Measurements from ENCODE around the gene CDC34.
"Not testable (repeated sequence)": the region's sequence is repeated elsewhere in the genome, so short reads cannot be mapped to it uniquely, and the experiment has no call there.

CDC34 gene

DNA sequence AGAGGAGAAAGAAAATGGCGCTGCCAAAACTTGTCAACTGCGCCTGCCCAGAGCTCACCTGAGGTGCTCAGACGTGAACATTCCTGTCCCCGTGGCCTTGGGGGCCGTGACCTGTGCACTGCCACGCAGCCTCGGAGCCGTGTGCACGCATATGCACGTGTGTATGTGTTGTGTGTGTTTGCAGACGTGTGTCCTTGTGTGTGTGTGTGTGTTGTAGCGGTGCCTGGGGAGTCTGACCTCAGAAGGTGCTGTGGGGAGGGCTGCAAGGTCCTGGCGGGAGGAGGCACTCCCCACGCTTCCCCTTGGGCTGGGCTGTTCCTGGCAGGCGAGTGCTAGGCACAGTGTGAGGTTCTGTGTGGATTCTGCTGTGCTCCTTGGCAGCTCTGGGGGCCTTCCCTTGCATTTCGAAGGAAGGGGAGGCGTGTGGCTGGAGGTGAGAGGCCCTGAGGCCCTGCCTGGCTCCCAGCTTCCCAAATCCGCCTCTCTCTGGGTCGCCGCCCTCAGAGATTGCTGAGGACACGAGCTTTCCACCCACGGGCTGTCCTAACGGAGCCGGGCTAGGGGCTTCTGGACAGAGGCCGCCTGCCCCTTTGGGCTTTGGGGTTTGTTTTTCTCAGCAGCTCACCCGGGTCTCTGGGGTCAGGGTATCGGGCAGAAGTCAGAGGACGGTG is 45.3 kb downstream of the CDC34 start:
- H3K9me3 Mint-ChIP-seq = no peaks in the 10 kb centered on the region
- no peak overlapping the region for H3K4me3 Mint-ChIP-seq
- no peaks in the 10 kb centered on the region for H3K27me3 Mint-ChIP-seq (ENCODE audit: low read depth)
- H3K27ac Mint-ChIP-seq = no peak overlapping the region
- H3K4me1 Mint-ChIP-seq (ENCODE audit: low read depth) = peaks cover 14% of the 10 kb centered on the region
- peaks cover 1% of the 10 kb centered on the region for H3K36me3 Mint-ChIP-seq (ENCODE audit: low read depth)

DNA sequence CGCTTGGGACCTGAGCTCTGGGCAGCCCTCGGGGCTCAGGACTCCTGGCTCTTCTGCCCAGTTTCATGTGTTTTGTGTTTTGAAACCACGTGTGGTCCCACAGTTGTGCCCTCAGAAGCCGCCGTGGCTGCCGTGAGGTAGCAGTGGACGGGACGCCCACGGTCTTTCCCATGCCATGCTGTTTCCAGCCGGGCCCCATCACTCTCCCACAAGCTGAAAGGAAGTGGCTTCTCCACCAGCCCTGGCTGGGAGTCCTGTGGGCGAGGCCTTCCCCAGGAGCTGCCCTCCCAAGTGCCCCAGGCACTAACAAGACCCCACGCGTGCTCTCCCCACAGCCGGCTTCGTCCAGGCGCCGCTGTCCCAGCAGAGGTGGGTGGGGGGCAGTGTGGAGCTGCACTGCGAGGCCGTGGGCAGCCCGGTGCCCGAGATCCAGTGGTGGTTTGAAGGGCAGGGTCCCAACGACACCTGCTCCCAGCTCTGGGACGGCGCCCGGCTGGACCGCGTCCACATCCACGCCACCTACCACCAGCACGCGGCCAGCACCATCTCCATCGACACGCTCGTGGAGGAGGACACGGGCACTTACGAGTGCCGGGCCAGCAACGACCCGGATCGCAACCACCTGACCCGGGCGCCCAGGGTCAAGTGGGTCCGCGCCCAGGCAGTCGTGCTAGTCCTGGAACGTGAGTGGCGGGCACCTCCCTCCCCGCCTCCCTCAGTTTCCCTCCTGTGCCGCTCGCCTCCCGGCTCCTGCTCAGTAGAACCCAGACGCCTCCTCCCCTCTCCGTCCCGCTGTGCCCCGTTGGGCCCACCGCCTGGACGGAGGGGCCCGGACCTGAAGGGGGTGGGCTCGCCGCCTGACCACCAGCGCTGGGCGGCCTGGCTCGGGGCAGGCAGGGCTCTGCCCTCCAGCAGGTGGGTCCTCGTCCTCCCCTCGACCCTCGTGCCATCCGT is 46.2 kb downstream of the CDC34 start:
- H3K4me1 Mint-ChIP-seq (ENCODE audit: low read depth) = peaks cover 12% of the 10 kb centered on the region

DNA sequence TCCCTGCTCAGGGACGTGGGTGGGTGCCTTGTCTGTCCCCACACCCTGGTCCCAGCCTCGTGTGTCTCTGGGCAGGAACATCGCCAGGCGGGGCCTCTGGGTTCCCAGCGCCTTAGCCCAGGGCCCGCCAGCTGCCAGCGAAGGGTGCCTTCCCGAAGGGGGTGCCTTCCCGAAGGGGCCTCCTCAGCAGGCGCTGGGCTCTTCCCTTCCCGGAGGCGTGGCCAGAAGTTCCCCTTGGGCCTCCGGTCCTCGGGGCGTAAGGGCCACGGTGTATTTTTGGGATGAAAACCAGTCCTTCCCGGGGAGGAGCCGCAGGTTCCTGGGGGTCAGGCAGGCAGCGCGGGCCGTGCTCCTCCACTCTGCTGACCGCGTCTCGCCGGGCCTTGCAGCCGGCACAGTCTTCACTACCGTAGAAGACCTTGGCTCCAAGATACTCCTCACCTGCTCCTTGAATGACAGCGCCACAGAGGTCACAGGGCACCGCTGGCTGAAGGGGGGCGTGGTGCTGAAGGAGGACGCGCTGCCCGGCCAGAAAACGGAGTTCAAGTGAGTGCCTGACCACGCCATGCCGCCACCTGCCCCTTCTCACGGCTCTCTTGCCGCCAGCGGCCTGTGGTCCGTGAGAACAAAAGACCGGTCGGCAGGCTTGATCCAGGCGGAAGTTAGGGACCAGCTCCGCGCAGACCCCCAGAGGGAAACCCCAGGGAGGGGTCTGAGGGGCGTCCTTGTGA is 47.7 kb downstream of the CDC34 start:
- Mint-ChIP-seq H3K9me3 (no peaks in the 10 kb centered on the region), H3K4me1 (ENCODE audit: low read depth) (peaks cover 9% of the 10 kb centered on the region), H3K4me3 (no peak overlapping the region), H3K27ac (no peak overlapping the region), H3K27me3 (ENCODE audit: low read depth) (no peaks in the 10 kb centered on the region), H3K36me3 (ENCODE audit: low read depth) (peaks cover 1% of the 10 kb centered on the region)

More for the DNA sequence above, 46.2 kb downstream of the CDC34 start:
- Mint-ChIP-seq H3K9me3 (no peaks in the 10 kb centered on the region), H3K27me3 (ENCODE audit: low read depth) (no peaks in the 10 kb centered on the region), H3K36me3 (ENCODE audit: low read depth) (peaks cover 1% of the 10 kb centered on the region), H3K4me3 (no peak overlapping the region), H3K27ac (no peak overlapping the region)

DNA sequence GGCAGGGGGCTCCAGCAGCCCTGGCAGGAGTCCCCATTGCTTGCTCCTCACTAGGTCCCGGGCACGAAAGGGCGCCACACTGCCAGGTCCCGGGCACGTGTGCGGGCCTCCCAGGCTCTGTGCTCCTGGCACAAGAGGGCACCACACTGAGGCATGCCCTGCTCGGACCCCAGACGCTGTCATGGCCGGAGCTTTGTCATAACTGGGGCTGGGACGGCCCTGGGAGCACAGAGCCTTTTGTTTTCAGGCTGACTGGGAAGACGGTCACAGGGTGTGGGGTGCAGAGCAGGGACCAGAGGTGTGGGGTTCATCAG is 48.2 kb downstream of the CDC34 start:
- H3K36me3 Mint-ChIP-seq (ENCODE audit: low read depth) = peaks cover 1% of the 10 kb centered on the region
- H3K27me3 Mint-ChIP-seq (ENCODE audit: low read depth) = no peaks in the 10 kb centered on the region

DNA sequence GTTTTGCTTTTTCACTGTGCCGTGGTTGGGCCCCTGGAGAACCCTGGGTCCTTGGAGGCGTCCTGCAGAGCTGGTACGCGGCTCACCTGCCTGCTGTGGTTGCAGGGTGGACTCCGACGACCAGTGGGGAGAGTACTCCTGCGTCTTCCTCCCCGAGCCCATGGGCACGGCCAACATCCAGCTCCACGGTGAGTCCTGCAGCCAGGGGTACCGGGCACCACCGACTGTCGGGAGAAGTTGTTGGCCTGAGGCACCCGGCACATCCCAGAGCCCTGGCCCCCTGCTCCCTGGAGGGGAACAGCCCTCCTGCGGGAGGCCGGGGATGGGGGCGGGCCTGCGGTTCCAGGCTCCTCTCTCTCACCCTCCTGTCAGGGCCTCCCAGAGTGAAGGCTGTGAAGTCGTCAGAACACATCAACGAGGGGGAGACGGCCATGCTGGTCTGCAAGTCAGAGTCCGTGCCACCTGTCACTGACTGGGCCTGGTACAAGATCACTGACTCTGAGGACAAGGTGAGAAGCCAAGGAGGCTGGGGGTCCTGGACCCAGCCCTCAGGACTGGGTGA is 48.8 kb downstream of the CDC34 start:
- Mint-ChIP-seq H3K27me3 (ENCODE audit: low read depth) (no peaks in the 10 kb centered on the region), H3K9me3 (no peaks in the 10 kb centered on the region), H3K4me1 (ENCODE audit: low read depth) (peaks cover 1% of the 10 kb centered on the region), H3K4me3 (no peak overlapping the region), H3K36me3 (ENCODE audit: low read depth) (peaks cover 1% of the 10 kb centered on the region), H3K27ac (no peak overlapping the region)

More for the DNA sequence above, 48.2 kb downstream of the CDC34 start:
- Mint-ChIP-seq H3K9me3 (no peaks in the 10 kb centered on the region), H3K27ac (no peak overlapping the region), H3K4me1 (ENCODE audit: low read depth) (peaks cover 5% of the 10 kb centered on the region), H3K4me3 (no peak overlapping the region)

DNA sequence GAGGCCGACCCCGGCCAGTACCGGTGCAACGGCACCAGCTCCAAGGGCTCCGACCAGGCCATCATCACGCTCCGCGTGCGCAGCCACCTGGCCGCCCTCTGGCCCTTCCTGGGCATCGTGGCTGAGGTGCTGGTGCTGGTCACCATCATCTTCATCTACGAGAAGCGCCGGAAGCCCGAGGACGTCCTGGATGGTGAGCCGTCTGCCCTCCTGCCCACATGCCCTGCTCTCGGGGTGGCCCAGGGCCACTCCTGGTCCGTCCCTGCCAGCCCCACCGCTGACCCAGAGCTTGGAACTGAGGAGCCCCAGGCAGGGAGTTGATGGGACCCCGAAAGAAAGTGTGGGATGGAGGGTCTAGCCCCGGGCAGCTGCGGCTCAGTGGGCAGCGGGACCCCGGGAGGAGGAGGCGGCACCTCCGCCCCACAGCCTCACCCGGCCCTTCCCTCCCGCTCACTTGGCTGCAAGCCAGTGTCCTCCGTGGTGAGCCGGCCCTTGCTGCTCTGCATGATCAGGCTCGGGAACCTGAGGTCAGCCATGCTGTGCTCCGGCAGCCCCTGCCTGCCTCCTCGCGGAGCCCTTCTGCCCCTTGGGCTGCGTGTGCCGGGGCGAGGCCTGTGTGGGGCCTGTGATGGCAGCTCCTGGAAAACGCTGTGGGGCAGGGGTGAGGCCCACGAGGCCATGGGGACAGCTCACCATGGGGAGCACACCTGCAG is 50.0 kb downstream of the CDC34 start:
- H3K36me3 Mint-ChIP-seq (ENCODE audit: low read depth) = no peaks in the 10 kb centered on the region
- H3K27ac Mint-ChIP-seq = no peak overlapping the region
- H3K4me3 Mint-ChIP-seq = no peak overlapping the region
- H3K27me3 Mint-ChIP-seq (ENCODE audit: low read depth) = no peaks in the 10 kb centered on the region
- H3K4me1 Mint-ChIP-seq (ENCODE audit: low read depth) = peaks cover 1% of the 10 kb centered on the region
- H3K9me3 Mint-ChIP-seq = no peaks in the 10 kb centered on the region

DNA sequence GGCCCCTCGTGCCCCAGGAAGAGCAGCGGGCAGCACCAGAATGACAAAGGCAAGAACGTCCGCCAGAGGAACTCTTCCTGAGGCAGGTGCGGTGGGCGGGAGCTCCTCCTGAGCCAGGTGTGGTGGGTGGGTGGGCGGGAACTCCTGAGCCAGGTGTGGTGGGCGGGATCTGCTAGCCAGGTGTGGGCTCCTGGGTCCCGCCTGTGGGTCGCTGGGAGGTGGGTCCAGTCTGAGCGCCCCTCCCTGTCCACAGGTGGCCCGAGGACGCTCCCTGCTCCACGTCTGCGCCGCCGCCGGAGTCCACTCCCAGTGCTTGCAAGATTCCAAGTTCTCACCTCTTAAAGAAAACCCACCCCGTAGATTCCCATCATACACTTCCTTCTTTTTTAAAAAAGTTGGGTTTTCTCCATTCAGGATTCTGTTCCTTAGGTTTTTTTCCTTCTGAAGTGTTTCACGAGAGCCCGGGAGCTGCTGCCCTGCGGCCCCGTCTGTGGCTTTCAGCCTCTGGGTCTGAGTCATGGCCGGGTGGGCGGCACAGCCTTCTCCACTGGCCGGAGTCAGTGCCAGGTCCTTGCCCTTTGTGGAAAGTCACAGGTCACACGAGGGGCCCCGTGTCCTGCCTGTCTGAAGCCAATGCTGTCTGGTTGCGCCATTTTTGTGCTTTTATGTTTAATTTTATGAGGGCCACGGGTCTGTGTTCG is 51.1 kb downstream of the CDC34 start:
- Mint-ChIP-seq H3K4me1 (ENCODE audit: low read depth) (no peaks in the 10 kb centered on the region), H3K36me3 (ENCODE audit: low read depth) (no peaks in the 10 kb centered on the region), H3K27ac (no peak overlapping the region), H3K4me3 (no peak overlapping the region), H3K27me3 (ENCODE audit: low read depth) (no peaks in the 10 kb centered on the region), H3K9me3 (no peaks in the 10 kb centered on the region)

DNA sequence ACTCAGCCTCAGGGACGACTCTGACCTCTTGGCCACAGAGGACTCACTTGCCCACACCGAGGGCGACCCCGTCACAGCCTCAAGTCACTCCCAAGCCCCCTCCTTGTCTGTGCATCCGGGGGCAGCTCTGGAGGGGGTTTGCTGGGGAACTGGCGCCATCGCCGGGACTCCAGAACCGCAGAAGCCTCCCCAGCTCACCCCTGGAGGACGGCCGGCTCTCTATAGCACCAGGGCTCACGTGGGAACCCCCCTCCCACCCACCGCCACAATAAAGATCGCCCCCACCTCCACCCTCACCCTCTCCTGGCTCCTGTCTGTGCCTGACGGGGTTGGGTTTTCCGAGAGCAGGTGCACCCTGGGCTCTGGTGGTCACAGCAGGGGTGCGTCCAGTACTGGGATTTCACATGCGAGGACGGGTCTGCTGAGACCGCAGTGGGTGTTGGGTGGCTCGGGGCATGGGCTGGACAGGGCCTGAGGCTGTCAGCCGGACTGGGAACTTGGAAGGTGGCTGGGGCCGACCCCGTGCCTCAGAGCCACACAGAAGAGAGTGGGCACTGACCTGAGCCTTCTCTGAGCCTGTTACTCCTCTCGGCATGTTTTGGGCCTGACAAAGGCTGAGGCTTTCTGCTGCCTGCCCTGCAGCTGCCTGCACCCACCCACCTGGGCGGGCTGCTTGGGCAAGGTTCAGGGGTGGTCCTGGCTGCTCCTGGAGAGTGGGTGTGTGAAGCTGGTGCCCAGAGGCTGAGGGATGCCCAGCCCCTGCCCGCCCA is 51.8 kb downstream of the CDC34 start:
- Mint-ChIP-seq H3K27ac (no peak overlapping the region), H3K9me3 (no peaks in the 10 kb centered on the region), H3K4me1 (ENCODE audit: low read depth) (peaks cover 2% of the 10 kb centered on the region), H3K27me3 (ENCODE audit: low read depth) (peaks cover 5% of the 10 kb centered on the region), H3K4me3 (no peak overlapping the region), H3K36me3 (ENCODE audit: low read depth) (no peaks in the 10 kb centered on the region)

DNA sequence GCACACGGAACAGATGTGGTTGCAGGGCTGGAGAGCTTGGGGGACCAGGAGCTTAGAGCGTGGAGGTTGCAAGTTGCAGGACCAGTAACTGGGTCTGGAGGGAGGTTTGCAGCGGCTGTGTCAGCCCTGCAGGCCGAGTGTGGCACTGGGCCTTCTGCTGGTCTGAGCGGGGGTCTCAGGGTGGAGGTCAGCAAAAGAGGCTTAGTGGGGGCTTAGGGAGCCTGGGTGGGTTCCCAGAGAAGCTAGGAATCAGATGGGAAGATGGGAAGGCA is 52.3 kb downstream of the CDC34 start:
- H3K4me1 Mint-ChIP-seq (ENCODE audit: low read depth) = peaks cover 2% of the 10 kb centered on the region
- H3K27ac Mint-ChIP-seq = no peak overlapping the region
- peaks cover 10% of the 10 kb centered on the region for H3K27me3 Mint-ChIP-seq (ENCODE audit: low read depth)
- no peaks in the 10 kb centered on the region for H3K9me3 Mint-ChIP-seq
- no peak overlapping the region for H3K4me3 Mint-ChIP-seq
- no peaks in the 10 kb centered on the region for H3K36me3 Mint-ChIP-seq (ENCODE audit: low read depth)

DNA sequence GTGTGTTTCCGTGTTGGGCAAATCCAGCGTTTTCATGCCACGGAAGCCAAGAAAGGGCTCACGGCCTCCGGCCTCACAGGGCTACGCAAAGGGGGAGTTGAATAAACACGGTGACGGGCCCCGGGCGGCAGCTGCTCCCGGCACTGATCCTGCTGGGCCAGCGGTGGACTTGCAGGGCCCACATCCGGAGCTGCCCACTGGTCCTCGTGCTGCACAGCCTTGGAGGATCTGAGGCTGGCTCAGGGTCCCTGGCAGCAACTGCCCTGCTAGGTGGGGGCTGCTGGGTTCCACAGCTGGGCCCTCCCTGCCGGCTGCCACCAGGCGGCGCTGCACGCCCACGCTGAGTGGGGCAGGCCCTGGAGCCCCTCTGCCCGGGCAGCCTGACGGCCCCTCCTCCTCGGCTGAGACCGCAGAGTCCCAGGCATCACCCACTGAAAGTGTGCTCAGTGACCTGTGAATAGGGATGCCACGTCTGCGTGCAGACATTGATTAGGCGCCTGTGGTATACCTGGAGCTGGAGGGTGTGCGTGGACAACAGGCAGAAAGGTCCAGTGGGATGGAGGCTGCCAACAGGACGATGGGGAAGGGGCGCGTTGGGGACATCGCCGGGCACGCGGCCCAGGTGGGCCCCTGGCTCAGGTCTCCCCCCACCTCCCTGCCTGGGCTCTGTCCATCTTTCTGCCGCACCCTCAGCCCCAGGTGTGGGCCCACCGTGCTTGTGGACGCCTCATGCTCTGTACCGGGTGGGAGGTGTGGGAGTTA is 52.9 kb downstream of the CDC34 start:
- Mint-ChIP-seq H3K4me1 (ENCODE audit: low read depth) (peaks cover 2% of the 10 kb centered on the region), H3K36me3 (ENCODE audit: low read depth) (no peaks in the 10 kb centered on the region), H3K4me3 (no peak overlapping the region), H3K27me3 (ENCODE audit: low read depth) (peaks cover 14% of the 10 kb centered on the region), H3K27ac (no peak overlapping the region), H3K9me3 (no peaks in the 10 kb centered on the region)

DNA sequence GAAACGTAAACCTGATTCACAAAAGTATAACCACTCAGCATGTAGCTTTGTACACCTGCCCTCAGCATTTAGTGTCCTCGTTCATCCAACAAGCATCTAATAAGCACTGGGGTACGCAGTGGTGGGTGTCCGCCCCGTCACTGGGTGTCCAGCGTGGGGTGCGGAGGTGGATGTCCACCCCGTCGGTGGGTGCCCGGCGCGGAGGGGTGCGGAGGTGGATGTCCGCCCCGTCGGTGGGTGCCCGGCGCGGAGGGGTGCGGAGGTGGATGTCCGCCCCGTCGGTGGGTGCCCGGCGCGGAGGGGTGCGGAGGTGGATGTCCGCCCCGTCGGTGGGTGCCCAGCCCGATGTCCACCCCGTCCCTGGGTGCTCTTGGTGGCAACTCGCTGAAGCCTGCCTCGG is 53.6 kb downstream of the CDC34 start:
- not testable (repeated sequence) for H3K9me3 Mint-ChIP-seq; H3K36me3 Mint-ChIP-seq (ENCODE audit: low read depth); H3K4me3 Mint-ChIP-seq; H3K4me1 Mint-ChIP-seq (ENCODE audit: low read depth); H3K27ac Mint-ChIP-seq
- peaks cover 14% of the 10 kb centered on the region for H3K27me3 Mint-ChIP-seq (ENCODE audit: low read depth)

DNA sequence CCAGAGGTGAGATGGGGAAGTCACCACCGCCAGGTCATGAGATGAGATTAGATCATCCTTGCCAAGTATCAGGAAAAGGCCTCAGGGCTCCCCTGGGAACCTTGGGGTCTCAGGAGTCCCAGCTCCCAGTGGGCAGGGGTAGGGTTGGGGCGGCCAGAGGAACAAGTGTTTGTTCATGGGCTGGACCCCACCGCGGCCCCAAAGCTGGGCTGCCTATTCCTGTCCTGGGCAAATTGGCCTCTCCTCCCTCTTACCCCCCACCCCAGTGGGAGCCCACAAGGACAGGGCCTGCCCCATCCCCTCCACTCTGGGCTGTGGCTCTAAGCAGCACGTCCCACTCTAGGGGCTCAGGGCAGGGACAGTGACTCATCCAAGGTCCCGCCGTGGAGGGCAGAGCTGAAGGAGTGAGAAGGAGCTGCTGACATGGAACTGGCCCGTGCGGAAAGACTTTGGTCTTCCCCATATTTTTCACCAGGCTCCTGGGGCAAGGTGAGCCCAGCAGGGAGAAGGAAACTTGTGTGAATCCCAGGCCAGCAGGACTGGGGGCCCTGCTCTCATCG is 54.1 kb downstream of the CDC34 start:
- H3K36me3 Mint-ChIP-seq (ENCODE audit: low read depth) = no peaks in the 10 kb centered on the region
- H3K9me3 Mint-ChIP-seq = no peaks in the 10 kb centered on the region
- H3K4me1 Mint-ChIP-seq (ENCODE audit: low read depth) = peaks cover 2% of the 10 kb centered on the region
- no peak overlapping the region for H3K27ac Mint-ChIP-seq
- peaks cover 14% of the 10 kb centered on the region for H3K27me3 Mint-ChIP-seq (ENCODE audit: low read depth)
- no peak overlapping the region for H3K4me3 Mint-ChIP-seq

All from T-helper 1 cell treated with Interleukin-12 subunit alpha and Interleukin-12 subunit beta and Interleukin-4 antibody, amounts not matched to agents 30 μg/mL and 1 μg/mL, for 36 hours (primary cell).